ENCODE data around the gene NAB2.
"Not testable (repeated sequence)": the region's sequence is repeated elsewhere in the genome, so short reads cannot be mapped to it uniquely, and the experiment has no call there.

Gene NAB2

GRCh38 chr12:57116580-57117281 is 27.8 kb downstream of the NAB2 start:
- ATAC-seq = no peak

DNA sequence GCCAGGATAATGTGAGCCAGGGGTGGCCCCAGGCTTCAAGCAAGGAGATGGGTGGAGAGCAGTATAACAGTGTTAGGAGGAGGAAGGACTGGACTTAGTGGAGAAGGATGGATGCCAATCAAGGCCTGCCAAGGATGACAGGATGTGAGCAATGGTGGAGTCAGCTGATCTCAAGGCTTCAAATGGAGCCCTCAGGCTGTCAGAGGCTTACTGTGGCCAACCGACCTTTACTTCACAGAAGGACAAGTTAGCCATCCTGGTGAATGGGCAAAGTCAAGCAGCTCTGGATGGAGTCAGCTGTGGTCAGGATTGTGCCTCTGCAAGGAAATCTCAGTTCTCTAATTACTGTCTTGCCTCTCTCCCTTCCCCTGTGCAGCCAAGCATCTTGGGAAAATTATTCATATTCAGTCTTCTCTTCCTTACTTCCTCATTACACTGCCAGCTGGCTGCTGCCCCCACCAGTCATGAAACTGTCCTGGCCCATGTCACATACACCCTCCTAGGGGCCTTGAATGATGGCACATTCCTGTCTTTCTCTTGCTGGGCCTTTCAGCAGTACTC is 29.9 kb downstream of the NAB2 start:
- peak; percentile 24 to 28 for ATAC-seq

DNA sequence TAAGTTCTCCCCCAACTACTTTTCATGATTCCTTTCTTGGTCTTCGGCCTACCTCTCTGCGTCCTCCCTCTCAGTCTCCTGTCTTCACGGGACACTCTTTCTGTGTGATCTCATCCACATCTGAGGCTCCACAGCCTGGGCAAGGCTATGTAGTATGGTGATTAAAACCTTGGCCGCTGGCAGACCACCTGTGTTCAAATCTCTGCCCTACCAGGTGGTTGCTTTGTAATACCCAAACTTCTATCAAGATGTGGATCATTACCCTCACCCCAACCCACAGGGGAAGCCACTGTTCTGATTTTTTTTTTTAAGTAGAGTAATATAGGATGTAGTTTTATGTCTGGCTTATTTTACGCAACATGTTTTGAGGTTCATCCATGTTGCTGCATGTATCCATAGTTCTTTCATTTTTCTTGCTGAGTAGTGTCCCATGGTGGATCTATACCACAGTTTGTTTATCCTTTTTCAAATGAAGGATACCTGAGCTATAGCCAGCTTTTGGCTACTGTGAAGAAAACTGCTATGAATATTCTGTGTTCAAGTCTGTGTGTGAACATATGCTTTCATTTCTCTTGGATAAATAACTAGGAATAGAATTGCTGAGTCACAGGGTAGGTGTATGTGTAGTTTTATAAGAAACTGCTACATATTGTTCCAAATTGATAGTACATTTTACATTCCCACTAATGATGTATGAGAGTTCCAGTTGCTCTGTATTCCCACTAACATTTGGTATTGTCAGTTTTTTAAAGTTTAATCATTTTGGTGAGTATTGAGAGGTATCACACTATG is 30.6 kb downstream of the NAB2 start:
- no peak for ATAC-seq

DNA sequence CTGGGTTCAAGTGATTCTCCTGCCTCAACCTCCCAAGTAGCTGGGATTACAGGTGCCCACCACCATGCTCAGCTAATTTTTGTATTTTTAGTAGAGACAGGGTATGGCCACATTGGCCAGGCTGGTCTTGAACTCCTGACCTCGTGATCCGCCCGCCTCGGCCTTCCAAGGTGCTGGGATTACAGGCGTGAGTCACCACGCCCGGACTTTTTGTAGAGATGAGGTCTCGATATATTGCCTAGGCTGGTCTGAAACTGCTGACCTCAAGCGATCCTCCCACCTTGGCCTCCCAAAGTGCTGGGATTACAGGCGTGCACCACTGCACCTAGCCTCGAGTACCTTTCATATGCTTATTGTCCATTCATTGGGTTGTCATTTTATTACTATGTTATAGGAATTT is 31.8 kb downstream of the NAB2 start:
- ATAC-seq = not testable (repeated sequence)

DNA sequence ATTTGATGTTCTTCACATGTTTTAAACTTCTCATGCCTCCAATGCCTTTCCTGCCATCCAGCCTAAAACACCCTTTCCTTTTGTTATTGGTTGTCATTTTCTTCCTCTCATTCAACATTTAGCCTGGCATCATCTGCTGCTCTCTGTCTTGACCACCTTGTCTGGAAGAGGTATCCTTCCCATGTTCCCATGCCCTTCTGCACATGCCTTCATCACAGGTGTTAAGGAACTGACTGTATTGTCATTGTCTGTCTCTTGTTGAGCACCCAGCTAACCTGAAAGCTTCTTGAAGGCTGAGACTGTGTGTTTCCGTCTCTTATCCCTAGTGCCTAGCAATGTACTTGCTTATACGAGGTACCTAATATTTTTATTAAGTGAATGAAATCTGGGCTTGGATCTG is 34.9 kb downstream of the NAB2 start:
- ATAC-seq = no peak

GRCh38 chr12:57124261-57124877 is 35.5 kb downstream of the NAB2 start:
- peak; percentile 77 to 78 for ATAC-seq

GRCh38 chr12:57126061-57126460 is 37.1 kb downstream of the NAB2 start:
- no peak for ATAC-seq

DNA sequence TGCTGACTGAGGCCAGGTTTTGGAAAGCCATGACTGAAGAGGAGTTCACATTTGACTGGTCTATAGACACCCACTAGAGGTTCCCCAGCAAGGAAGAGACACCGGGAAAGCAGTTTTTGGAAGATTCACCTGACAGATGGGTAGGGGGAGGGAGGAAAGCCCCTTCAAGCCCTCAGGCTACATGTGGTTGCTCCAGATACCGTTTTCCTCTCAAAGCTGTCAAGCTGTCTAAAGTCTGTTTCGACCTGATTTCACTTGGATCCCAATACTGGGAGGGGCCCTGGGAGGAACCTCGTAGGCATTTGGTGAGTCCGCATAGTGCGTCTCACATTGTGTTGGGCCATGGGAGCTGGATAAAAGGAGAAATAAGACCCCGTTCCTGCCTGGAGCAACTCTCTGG is 37.6 kb downstream of the NAB2 start:
- no peak for ATAC-seq

- peak in 1 of 2 donors; percentile 36 for ATAC-seq
These were observed 38.3 kb downstream of the NAB2 start for GRCh38 chr12:57127101-57127725.

- ATAC-seq = peak; percentile 54 to 56
These were observed 39.0 kb downstream of the NAB2 start, which contains the start of gene LRP1 for GRCh38 chr12:57127726-57128518. LRP1 (plus strand) TSS chr12:57128483; CDS start chr12:57128965, 482 bp downstream.

DNA sequence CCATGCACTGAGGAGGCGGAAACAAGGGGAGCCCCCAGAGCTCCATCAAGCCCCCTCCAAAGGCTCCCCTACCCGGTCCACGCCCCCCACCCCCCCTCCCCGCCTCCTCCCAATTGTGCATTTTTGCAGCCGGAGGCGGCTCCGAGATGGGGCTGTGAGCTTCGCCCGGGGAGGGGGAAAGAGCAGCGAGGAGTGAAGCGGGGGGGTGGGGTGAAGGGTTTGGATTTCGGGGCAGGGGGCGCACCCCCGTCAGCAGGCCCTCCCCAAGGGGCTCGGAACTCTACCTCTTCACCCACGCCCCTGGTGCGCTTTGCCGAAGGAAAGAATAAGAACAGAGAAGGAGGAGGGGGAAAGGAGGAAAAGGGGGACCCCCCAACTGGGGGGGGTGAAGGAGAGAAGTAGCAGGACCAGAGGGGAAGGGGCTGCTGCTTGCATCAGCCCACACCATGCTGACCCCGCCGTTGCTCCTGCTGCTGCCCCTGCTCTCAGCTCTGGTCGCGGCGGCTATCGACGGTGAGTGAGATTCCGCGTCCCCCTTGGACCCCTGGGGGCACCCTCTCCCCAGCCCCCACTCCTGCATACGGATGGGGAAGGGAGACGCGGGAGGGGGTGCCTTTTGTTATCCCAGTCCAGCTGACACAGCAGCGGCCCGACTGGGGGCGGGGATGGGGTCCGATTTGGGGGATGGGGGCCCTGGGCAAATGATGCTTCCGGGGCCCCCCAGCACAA is 39.8 kb downstream of the NAB2 start:
- ATAC-seq = no peak

DNA sequence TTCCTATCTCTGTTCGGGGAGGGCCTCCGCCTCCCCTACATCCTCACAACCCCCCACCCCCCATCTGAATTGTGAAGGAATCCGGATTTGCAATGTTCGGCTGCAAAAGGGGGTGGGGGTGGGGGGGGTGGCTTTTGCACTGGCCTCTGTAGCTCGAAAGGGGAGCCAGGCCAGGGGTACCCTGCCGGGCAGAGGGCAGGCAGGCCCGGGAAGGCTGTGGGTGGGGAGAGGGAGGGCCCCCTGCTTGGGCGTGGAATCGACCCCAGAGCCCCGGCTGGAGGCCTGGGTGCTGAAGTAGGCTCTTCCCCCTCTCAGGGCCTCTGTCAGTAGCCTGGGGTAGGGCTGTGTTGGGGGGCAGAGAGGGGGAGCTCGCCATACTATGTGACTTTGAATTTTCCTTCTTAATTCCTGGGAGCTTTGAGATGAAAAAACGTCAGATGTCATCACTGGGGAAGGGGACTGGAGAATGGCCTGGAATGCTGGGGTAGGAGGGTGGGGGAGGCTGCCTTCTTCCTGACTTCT is 40.5 kb downstream of the NAB2 start:
- ATAC-seq = no peak

DNA sequence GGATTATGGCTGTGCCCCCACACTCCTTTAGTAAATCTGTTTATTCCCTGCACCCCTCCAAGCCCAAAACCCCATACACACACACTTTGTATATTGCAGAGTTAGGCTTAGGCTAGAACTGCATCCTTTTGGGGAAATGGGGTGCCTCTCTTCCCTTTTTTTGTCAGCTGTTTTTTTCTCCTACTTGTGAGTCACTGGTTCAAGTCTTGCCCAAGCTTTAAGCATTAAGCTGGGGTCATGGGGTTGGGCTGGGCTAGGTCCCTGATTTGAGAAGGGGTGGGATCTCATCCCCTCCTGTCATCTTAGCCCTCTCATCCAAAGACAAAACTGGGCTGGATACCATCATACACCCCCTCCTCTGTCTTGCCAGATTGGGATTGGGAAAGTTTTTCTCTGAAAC is 41.0 kb downstream of the NAB2 start:
- ATAC-seq = no peak

- ATAC-seq = peak in 1 of 2 donors; percentile 25
These were observed 42.0 kb downstream of the NAB2 start for GRCh38 chr12:57130941-57131340.

- ATAC-seq = no peak
These were observed 43.2 kb downstream of the NAB2 start for GRCh38 chr12:57131896-57132744.

- no peak for ATAC-seq
These were observed 44.2 kb downstream of the NAB2 start for GRCh38 chr12:57133013-57133569.

GRCh38 chr12:57133916-57134315 is 45.0 kb downstream of the NAB2 start:
- ATAC-seq = no peak

GRCh38 chr12:57134949-57135348 is 46.0 kb downstream of the NAB2 start:
- ATAC-seq = no peak

DNA sequence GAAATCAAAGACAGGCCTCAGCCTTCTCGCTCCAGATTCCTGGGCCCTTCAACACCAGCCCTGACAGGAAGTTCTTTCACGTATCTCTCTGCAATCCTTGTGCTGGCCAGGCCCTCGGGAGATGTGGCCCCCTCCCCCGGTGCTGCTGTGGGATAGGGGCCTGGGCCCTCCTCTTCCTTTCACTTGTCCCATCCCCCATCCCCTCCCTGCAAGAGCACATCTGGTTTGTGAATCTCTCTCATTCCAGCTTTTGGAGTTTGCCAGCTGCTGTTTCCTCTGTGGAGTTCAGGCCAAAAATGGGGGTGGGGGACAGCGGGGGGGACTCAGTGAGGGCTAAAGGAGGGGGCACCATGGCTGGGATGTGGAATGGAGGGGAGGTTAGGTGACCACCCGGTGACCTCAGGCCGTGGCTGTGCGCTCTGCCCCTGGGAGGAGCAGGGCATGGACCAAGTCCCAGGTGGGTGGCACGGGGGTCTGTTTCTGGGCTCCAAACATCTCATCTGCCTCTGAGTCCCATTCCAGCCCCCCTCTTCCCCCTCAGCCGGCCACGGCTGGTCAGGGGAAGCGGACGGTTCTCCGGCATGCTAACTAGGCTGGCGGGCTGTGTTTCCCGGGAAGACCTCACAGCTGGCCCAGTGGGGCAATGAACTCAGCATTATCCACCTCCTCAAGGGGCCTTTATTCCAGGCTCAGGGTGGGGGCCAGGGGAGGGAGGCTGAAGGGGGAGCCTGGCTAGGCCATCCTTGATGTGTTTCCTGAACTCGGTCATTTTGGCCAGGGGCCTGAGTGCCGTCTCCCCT is 46.8 kb downstream of the NAB2 start:
- no peak for ATAC-seq
